Cardiac muscle cell (in vitro differentiated cells and primary cell): ENCODE data around the gene KIF12. TPM values are rescaled to one million over a fixed set of nuclear protein-coding genes. Genes with fewer than 3 reads are reported as not detected.

Experiments used
- DNase-seq, 2 donors: peaks; one replicate each; pipeline versions ENCODE4 v3.0.0 to v3.0.0-alpha.2; 2010 to 2017; ENCODE audit warnings: low read depth in 1 of 2, low spot score in 1 of 2
- H3K27ac ChIP-seq: fragments of 200-600 bp; sonication (generic); 2 replicates; pipeline ENCODE4 v1.5.1; 2016
- H3K27me3 ChIP-seq: fragments of 200-600 bp; sonication (generic); 2 replicates; pipeline ENCODE4 v1.6.0; 2016; ENCODE audit warnings: control low read depth
- H3K36me3 ChIP-seq: fragments of 200-600 bp; sonication (generic); 2 replicates; pipeline ENCODE4 v1.5.1; 2016; ENCODE audit warnings: control low read depth
- H3K4me1 ChIP-seq: fragments of 200-600 bp; sonication (generic); 2 replicates; pipeline ENCODE4 v1.8.1; 2017; ENCODE audit warnings: low read depth, mild to moderate bottlenecking, mixed run types
- H3K4me3 ChIP-seq: fragments of 200-600 bp; sonication (generic); 2 replicates; pipeline ENCODE4 v1.5.1; 2016; ENCODE audit warnings: mild to moderate bottlenecking
- H3K9me3 ChIP-seq: fragments of 200-600 bp; sonication (generic); 2 replicates; pipeline ENCODE4 v1.5.1; 2017; ENCODE audit warnings: low read depth, mild to moderate bottlenecking, control low read depth
- CTCF ChIP-seq: IDR thresholded peaks from 2 replicates; pipeline ENCODE4 v1.5.1; 2012; ENCODE audit warnings: low read depth, mild to moderate bottlenecking, low read length
- polyA plus RNA-seq: library from polyadenylated mRNA; unstranded; fragments of >200 nt; fragmentation: Nextera tagmentation; extraction: Ambion mirVana; gene quantifications from 2 replicates; pipeline ENCODE4 v1.2.1, GENCODE V29; 2016
- total RNA-seq: library from RNA; depleted of rRNA; stranded (reverse); fragments of >200 nt; gene quantifications from 2 replicates; pipeline ENCODE4 v1.2.3, GENCODE V29; 2016

KIF12 gene
- total and polyA plus RNA-seq, 2 experiments from 2014 or later, result 0.64 to 1.1 TPM

DNA sequence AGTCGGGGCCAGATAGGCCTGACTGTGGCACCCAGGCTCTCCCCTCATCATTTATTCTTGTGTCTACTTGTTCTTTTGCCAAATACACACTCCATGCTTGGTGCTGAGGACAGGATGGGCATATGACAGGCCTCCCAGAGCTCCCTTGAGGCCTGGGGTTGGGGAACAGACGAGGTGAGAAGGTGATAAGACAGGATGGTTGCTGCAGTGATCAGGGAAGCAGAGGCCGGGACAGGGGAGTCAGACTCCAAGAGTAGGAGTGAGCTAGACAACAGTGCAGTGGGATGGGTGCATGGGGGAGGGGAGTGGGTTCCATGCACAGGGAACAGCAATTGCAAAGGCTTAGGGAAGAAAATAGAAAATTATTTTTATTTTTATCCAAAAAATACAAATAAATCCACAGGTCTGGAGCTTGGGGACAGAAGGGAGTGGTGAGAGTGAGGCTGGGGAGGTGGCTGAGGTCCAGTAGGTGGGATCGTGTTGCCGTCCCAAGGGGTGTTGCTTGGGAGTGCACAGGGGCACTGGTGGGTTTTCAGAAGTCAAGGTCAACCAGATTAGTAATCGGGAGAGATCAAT is 17.6 kb downstream of the KIF12 start:
- TF ChIP-seq CTCF, result no peak
- Histone ChIP-seq H3K36me3 (no peaks in the 10 kb centered on the region), H3K4me3 (no peak overlapping the region), H3K27me3 (no peaks in the 10 kb centered on the region), H3K4me1 (no peaks in the 10 kb centered on the region), H3K9me3 (no peaks in the 10 kb centered on the region), H3K27ac (no peak overlapping the region)
- no peak for DNase-seq

DNA sequence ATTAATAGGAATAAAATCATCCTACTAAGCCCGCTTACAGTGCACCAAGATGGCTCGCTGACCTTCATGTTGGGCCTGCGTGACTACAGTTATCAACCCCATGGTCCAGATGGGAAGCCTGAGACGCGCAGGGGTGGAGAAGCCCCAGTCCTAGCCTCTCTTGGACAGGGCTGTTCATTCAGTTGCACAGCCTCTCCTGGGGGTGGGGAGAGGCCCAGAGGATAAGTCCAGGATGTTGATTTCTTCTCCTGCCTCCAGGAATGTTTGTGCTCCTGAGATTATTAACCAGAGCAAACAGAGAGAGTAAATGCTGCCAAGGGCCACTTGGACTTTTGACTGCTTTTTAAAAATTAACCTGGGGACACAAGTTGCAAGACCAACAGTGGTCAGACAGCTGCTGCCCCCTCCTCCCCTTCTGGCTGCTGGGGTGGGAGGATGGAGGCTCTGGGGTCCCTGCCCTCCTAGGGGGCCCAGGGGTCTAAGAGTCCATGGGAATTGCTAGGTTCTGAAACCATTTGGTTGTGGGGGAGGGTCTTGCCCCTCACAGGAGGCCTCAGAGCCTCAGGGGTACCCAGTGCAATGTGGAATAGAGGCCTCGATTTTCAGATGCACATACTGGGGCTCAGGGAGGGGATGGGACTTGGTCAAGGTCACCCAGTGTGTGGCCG is 18.2 kb downstream of the KIF12 start:
- Histone ChIP-seq H3K4me1 (no peaks in the 10 kb centered on the region), H3K36me3 (no peaks in the 10 kb centered on the region), H3K27me3 (peaks cover 5% of the 10 kb centered on the region), H3K4me3 (no peak overlapping the region), H3K9me3 (no peaks in the 10 kb centered on the region), H3K27ac (no peak overlapping the region)
- no peak for DNase-seq
- TF ChIP-seq CTCF, result no peak

DNA sequence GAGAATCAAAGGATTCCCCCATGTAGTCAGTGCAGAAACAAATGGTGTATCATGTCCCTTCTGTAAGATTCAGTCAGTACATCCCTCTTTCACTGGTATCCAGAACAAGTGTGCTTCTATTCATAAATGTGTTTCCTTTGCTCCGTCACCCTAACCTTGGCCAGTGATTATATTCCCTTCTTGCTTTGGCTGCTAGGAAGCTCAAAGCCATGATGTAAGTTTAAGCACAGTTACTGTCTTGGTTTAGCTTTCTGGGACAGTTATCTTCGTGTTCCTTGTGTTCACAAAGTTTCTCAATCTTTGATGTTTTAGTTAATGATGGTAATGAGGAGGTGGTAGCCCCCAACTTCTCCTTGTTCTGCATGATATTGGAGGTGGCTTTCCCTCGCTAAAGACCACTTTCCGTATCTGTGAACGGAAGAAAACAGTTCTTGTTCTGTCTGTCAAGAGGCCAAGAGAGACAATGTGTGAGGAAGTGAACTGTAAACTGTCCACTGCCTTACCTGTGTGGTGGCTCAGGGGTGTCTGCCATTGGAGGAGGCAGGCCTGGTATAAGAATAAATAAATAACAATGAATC is 18.8 kb downstream of the KIF12 start:
- no peaks in the 10 kb centered on the region for H3K9me3 ChIP-seq
- H3K36me3 ChIP-seq, result no peaks in the 10 kb centered on the region
- no peak for TF ChIP-seq CTCF
- H3K27me3 ChIP-seq, result peaks cover 7% of the 10 kb centered on the region
- no peaks in the 10 kb centered on the region for H3K4me1 ChIP-seq
- DNase-seq, result no peak
- H3K4me3 ChIP-seq, result no peak overlapping the region
- H3K27ac ChIP-seq, result no peak overlapping the region

DNA sequence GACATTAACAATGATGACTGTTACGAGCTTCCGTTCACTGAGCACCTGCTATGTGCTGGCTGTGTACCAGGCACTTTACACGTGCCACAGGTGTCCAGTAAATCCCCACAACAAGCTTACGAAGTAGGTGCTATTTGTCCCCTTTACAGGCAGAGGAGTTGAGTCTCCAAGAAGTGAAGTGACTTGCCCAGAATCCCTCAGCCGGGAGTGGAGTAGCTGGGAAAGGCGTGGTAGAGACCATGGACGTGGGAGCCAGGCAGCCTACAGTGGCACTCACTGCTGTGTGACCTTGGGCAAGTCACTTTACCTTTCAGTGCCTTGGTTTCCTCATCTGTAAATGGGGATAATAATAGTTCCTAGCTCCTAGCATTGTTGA is 20.3 kb downstream of the KIF12 start:
- H3K9me3 ChIP-seq, result no peaks in the 10 kb centered on the region
- H3K27me3 ChIP-seq, result peaks cover 9% of the 10 kb centered on the region
- no peak for TF ChIP-seq CTCF
- DNase-seq, result no peak
- no peaks in the 10 kb centered on the region for H3K36me3 ChIP-seq
- H3K4me3 ChIP-seq, result no peak overlapping the region
- no peaks in the 10 kb centered on the region for H3K4me1 ChIP-seq
- H3K27ac ChIP-seq, result no peak overlapping the region

DNA sequence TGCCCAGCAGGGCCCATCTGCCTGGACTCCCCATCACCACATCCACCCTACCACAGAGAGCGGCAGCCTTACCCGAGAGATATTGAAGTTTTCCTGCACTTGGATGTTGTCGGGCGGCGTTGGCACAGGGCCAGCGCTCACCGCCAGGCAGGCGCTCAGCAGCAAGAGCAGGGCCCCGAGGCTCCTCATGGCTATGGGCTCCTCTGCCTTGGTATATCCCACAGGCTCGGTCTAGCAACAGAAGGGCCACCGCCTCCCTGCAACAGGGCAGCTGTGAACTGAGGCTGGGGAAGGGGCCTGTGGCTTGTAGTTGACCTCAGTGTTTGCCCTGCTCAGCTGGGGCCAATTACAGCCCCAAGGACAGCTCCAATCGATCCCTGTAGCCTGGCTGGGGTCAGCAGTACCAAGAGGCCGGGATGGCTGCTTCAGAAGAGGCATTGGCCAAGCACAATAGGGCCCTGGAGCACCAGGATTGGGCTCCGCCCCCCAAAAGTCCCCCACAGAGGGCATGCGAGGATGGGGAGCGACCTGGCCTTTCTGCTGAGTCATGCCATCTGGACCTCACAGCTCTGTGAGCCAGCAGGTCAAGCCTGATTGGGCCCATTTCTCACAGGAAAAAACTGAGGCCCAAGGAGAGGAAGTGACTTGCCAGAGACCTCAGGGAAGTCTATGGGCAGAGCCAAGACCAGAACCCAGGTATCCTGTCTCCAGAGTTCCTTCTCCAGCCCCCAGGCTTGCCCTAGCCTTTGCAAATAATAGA is 20.9 kb downstream of the KIF12 start, which contains the start of gene AMBP:
TSS of gene AMBP (minus strand) at position 280 of the 760 bp plus-strand sequence. CDS start at position 189, 91 bp downstream.
- no peaks in the 10 kb centered on the region for H3K36me3 ChIP-seq
- peak in 1 of 2 donors; percentile 18 for DNase-seq
- H3K27ac ChIP-seq, result no peak within 1 kb of the TSS
- no peaks in the 10 kb centered on the region for H3K4me1 ChIP-seq
- H3K27me3 ChIP-seq, result peaks cover 9% of the 10 kb centered on the region
- TF ChIP-seq CTCF, result no peak
- H3K4me3 ChIP-seq, result no peak within 1 kb of the TSS
- no peaks in the 10 kb centered on the region for H3K9me3 ChIP-seq
